Mucosa of descending colon (tissue), 3 donors: ENCODE measurements around the gene GRPEL1. TPM values are rescaled to one million over a fixed set of nuclear protein-coding genes. Genes with fewer than 3 reads are reported as not detected.

Source experiments
- ATAC-seq: fragments of 200-7000 bp; cut with Tn5 transposase; one replicate; pipeline ENCODE4 v1.9.1; 2020; ENCODE audit warnings: mild to moderate bottlenecking, moderate library complexity
- DNase-seq, 3 donors: peaks; one replicate each; pipeline ENCODE4 v3.0.0-alpha.2; 2020
- H3K36me3 ChIP-seq: fragments of 200-600 bp; one replicate; pipeline ENCODE4 v1.8.0; 2021; ENCODE audit warnings: low read depth, mild to moderate bottlenecking
- H3K4me1 ChIP-seq: fragments of 200-600 bp; one replicate; pipeline ENCODE4 v1.8.0; 2021; ENCODE audit warnings: low read depth, mild to moderate bottlenecking
- H3K4me3 ChIP-seq: fragments of 200-600 bp; one replicate; pipeline ENCODE4 v1.8.0; 2021; ENCODE audit warnings: mild to moderate bottlenecking
- H3K9me3 ChIP-seq: fragments of 200-600 bp; one replicate; pipeline ENCODE4 v1.8.0; 2021; ENCODE audit warnings: mild to moderate bottlenecking
- CTCF ChIP-seq: fragments of 200-600 bp; IDR thresholded peaks from one replicate; pipeline ENCODE4 v1.8.0; 2022; ENCODE audit warnings: antibody characterized with exemption, mild to moderate bottlenecking
- intact Hi-C, 2 donors: fragments of 100-400 bp; cut with DNase I in 1 of 2; cut with micrococcal nuclease in 1 of 2; formaldehyde crosslinking; loops; one replicate each; pipeline versions ENCODE4 v1.11.0 to v1.11.1; 2022; cut with DNase I, micrococcal nuclease
- total RNA-seq, 3 donors: library from RNA; stranded (reverse); fragmentation: NEBNext Ultra II Directional in 2 of 3; extraction: Animal tissue kit (Norgen Biotek cat#: 25700) in 2 of 3; gene quantifications; one replicate each; pipeline versions ENCODE4 v1.2.1 to v1.2.4, GENCODE V29; 2021 to 2023
- donor health status: DM: no; HTN: no; CAD: no; lungs with moderate emphysema.
- donor health status: DM: no; HTN: no; CAD: no.
- donor health status: DM: no; HTN: yes; CAD: no.

The GRPEL1 gene
- total RNA-seq, 3 donors from 2014 or later, result 27.5 to 31.5 (median 28.4) TPM

- intact Hi-C loops, result no loop called here
- H3K4me1 ChIP-seq, result no peaks in the 10 kb centered on the region
- TF ChIP-seq CTCF, result no peak
- H3K9me3 ChIP-seq, result no peaks in the 10 kb centered on the region
- H3K4me3 ChIP-seq, result no peak overlapping the region
- ATAC-seq (peak; percentile 69), DNase-seq (no peak)
- no peaks in the 10 kb centered on the region for H3K36me3 ChIP-seq
Observed at GRCh38 chr4:7034262-7035081, 33.4 kb downstream of the GRPEL1 start.

- ATAC-seq (no peak), DNase-seq (no peak)
- no peaks in the 10 kb centered on the region for H3K9me3 ChIP-seq
- TF ChIP-seq CTCF, result no peak
- no peak overlapping the region for H3K4me3 ChIP-seq
- H3K4me1 ChIP-seq, result no peaks in the 10 kb centered on the region
- no peaks in the 10 kb centered on the region for H3K36me3 ChIP-seq
- intact Hi-C loops, result no loop called here
Observed at GRCh38 chr4:7032596-7032995, 35.3 kb downstream of the GRPEL1 start.

GRCh38 chr4:7031558-7032449, 36.1 kb downstream of the GRPEL1 start:
- no peak for TF ChIP-seq CTCF
- H3K4me1 ChIP-seq, result no peaks in the 10 kb centered on the region
- ATAC-seq (no peak), DNase-seq (no peak)
- no peaks in the 10 kb centered on the region for H3K9me3 ChIP-seq
- no peaks in the 10 kb centered on the region for H3K36me3 ChIP-seq
- intact Hi-C loops, result no loop called here
- H3K4me3 ChIP-seq, result no peak overlapping the region

- no peaks in the 10 kb centered on the region for H3K4me1 ChIP-seq
- H3K9me3 ChIP-seq, result no peaks in the 10 kb centered on the region
- H3K36me3 ChIP-seq, result no peaks in the 10 kb centered on the region
- no peak for DNase-seq
- TF ChIP-seq CTCF, result no peak
- intact Hi-C loops, result no loop called here
- no peak overlapping the region for H3K4me3 ChIP-seq
- ATAC-seq, result no peak
Observed at GRCh38 chr4:7030856-7031255, 37.0 kb downstream of the GRPEL1 start.

- H3K4me3 ChIP-seq, result no peak overlapping the region
- peaks cover 4% of the 10 kb centered on the region for H3K36me3 ChIP-seq
- intact Hi-C loops, result no loop called here
- TF ChIP-seq CTCF, result no peak
- no peaks in the 10 kb centered on the region for H3K4me1 ChIP-seq
- DNase-seq, result no peak
- no peak for ATAC-seq
- no peaks in the 10 kb centered on the region for H3K9me3 ChIP-seq
Observed at GRCh38 chr4:7029921-7030320, 37.9 kb downstream of the GRPEL1 start.
